Breast epithelium (tissue), 4 donors: ENCODE measurements around the gene PDRG1. TPM values are rescaled to one million over a fixed set of nuclear protein-coding genes. Genes with fewer than 3 reads are reported as not detected.

Experiments used
- DNase-seq, 2 donors: peaks; one replicate each; pipeline ENCODE4 v3.0.0-alpha.2; 2019; ENCODE audit warnings: low spot score in 2 of 2
- H3K27ac ChIP-seq, 2 donors: fragments of 200-600 bp; sonication (generic) in 1 of 2; one replicate each; pipeline ENCODE4 v1.5.1; 2016 to 2019; ENCODE audit warnings: mild to moderate bottlenecking in 1 of 2
- H3K27me3 ChIP-seq, 2 donors: fragments of 200-600 bp; sonication (generic) in 1 of 2; one replicate each; pipeline versions ENCODE4 v1.5.1 to v1.6.0; 2017 to 2019; ENCODE audit warnings: control low read depth in 1 of 2, mild to moderate bottlenecking in 1 of 2
- H3K36me3 ChIP-seq: fragments of 200-600 bp; one replicate; pipeline ENCODE4 v1.5.1; 2019
- H3K4me1 ChIP-seq, 2 donors: fragments of 200-600 bp; sonication (generic); one replicate each; pipeline ENCODE4 v1.5.1; 2016 to 2019; ENCODE audit warnings: control low read depth in 1 of 2
- H3K4me3 ChIP-seq, 3 donors: fragments of 200-600 bp; sonication (generic); 1 replicate in 2 of 3; 2 replicates in 1 of 3; pipeline ENCODE4 v1.5.1; 2016 to 2019; ENCODE audit warnings: mild to moderate bottlenecking in 3 of 3, moderate library complexity in 2 of 3
- H3K9me3 ChIP-seq, 2 donors: fragments of 200-600 bp; sonication (generic) in 1 of 2; one replicate each; pipeline ENCODE4 v1.5.1; 2016 to 2019; ENCODE audit warnings: control low read depth in 1 of 2
- POLR2A ChIP-seq: fragments of 450-650 bp; IDR thresholded peaks from one replicate; pipeline ENCODE4 v1.6.1; 2016; ENCODE audit warnings: antibody characterized with exemption, mild to moderate bottlenecking, moderate library complexity
- POLR2AphosphoS5 ChIP-seq, 3 donors: sonication (generic); formaldehyde crosslinking; IDR thresholded peaks; one replicate each; pipeline ENCODE4 v1.6.1; 2017; ENCODE audit warnings: antibody characterized with exemption in 3 of 3
- intact Hi-C: fragments of 100-400 bp; cut with DNase I; formaldehyde crosslinking; loops from one replicate; pipeline ENCODE4 v1.15.1; 2023; ENCODE audit warnings: low total_unique reads
- total RNA-seq, 3 donors: library from RNA; depleted of rRNA; stranded (reverse); fragments of >200 nt; gene quantifications; one replicate each; pipeline ENCODE4 v1.1.0, GENCODE V29; 2016
- TF ChIP-seq, protein P1 (sequence below), 3 donors: fragments of 450-650 bp; IDR thresholded peaks; one replicate each; pipeline ENCODE4 v1.5.1; 2016 to 2017; ENCODE audit warnings: antibody characterized with exemption in 3 of 3, mild to moderate bottlenecking in 3 of 3, moderate library complexity in 3 of 3

Gene PDRG1
- total RNA-seq, 3 donors from 2014 or later = 5.1 to 11.1 (median 9.8) TPM

DNA sequence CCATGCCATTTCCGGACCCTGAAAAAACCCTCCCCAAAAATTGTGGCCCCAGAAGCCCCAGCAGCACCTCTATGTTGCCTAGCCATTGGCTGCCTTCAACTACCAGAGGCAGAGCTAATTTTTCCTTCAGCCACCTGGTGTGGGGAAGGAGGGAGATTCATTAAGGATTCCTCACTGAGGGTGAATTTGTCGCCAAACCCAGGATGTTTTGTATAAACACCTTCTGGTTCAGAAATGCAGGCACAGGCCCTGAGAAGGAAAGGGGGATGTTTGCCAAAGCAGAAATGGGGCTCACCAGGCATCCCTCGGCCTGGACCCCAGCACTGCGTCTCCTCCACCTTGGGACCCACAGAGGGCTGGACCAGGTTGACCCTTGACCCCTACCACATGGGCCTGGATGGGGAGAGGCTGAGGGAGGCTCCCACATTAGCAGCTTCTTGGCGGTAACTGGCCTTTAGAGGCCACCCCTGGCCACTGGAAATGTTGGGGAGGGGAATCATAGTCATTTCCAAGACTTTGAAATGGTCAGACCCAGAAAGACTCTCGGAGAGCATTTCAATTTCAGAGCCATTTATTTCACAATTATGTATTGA is 1.8 kb upstream of the PDRG1 start:
- Histone ChIP-seq H3K4me3 (no peak overlapping the region), H3K27ac (no peak overlapping the region), H3K27me3 (peaks cover 0 to 10% of the 10 kb centered on the region in 2 donors), H3K4me1 (peaks cover 5 to 12% of the 10 kb centered on the region in 2 donors), H3K36me3 (peaks cover 1% of the 10 kb centered on the region), H3K9me3 (no peaks in the 10 kb centered on the region)
- no peak for TF ChIP-seq POLR2AphosphoS5 (IDR thresholded peaks at IDR 0.05)
- DNase-seq = no peak
- intact Hi-C loops = loop anchor here (10.0 kb wide), 2 partner anchors 99 to 129 kb away; no protein-coding TSS in a partner anchor

DNA sequence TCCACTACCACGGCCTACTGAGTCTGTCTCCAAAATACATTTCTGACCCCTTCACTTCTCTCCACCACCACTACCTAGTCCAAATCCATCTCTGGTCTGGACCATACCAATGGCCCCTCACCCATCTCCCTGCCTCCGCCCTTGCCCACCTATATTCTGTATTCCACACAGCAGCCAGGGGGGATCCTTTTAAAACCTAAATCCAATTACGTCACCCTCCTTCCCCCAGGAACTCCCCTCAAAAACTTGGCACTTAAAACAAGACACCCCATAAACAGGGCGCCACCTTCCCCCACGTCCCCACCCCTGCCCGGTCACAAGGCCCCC is 680 bp downstream of the PDRG1 start:
- H3K4me3 ChIP-seq = peak overlapping the region; percentile 73 to 94 (median 86)
- peaks cover 10% of the 10 kb centered on the region for H3K36me3 ChIP-seq
- peak overlapping the region in 1 of 2 donors; percentile 82 for H3K27ac ChIP-seq
- DNase-seq = no peak
- H3K4me1 ChIP-seq = peaks cover 5 to 12% of the 10 kb centered on the region in 2 donors
- TF ChIP-seq POLR2AphosphoS5 (IDR thresholded peaks at IDR 0.05) = no peak
- H3K27me3 ChIP-seq = peaks cover 0 to 8% of the 10 kb centered on the region in 2 donors
- H3K9me3 ChIP-seq = no peaks in the 10 kb centered on the region
- intact Hi-C loops = loop anchor here (10.0 kb wide), 2 partner anchors 96 to 126 kb away; no protein-coding TSS in a partner anchor

DNA sequence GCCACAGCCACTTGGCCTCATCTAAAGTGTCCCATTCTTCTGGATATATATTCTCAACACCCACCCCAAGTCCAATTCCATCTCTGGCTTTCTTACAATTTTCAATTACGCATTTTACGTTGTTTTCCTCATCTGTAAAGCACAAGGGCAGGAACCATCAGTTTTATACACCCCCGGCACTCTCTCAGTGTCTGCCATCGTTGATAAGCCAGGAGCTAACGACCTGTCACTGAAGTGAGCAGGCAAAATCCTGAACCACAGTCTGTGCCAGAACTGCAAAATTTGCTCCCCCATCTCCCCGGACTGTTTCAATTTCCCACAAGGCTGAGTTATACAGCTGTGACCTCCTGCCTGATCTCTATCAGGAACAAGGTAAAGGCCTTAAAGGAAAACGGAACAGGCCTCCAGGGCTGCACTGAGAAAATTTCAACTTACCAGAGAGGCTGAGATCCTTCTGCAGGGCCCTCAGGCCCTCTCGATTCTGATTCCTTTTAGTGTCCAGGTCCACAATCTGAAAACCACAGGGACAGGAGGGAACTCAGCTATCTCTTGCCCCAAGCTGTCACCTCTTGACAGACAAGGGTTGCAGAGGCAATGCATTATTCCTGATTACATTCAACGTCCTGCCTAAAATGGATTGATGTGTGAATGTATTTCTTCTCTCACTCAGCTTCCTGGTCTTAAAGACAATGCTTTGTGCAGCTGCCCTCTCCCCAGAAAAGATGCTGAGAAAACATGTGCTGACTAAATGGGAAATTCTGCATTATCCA is 1.8 kb downstream of the PDRG1 start:
- Histone ChIP-seq H3K4me1 (peaks cover 5 to 12% of the 10 kb centered on the region in 2 donors), H3K9me3 (no peaks in the 10 kb centered on the region), H3K27ac (no peak overlapping the region), H3K4me3 (peak overlapping the region in 1 of 3 donors; percentile 94), H3K36me3 (peaks cover 10% of the 10 kb centered on the region), H3K27me3 (peaks cover 0 to 4% of the 10 kb centered on the region in 2 donors)
- no peak for DNase-seq
- TF ChIP-seq POLR2A = no peak
- TF ChIP-seq, protein P1, sequence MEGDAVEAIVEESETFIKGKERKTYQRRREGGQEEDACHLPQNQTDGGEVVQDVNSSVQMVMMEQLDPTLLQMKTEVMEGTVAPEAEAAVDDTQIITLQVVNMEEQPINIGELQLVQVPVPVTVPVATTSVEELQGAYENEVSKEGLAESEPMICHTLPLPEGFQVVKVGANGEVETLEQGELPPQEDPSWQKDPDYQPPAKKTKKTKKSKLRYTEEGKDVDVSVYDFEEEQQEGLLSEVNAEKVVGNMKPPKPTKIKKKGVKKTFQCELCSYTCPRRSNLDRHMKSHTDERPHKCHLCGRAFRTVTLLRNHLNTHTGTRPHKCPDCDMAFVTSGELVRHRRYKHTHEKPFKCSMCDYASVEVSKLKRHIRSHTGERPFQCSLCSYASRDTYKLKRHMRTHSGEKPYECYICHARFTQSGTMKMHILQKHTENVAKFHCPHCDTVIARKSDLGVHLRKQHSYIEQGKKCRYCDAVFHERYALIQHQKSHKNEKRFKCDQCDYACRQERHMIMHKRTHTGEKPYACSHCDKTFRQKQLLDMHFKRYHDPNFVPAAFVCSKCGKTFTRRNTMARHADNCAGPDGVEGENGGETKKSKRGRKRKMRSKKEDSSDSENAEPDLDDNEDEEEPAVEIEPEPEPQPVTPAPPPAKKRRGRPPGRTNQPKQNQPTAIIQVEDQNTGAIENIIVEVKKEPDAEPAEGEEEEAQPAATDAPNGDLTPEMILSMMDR (IDR thresholded peaks at IDR 0.05) = no peak
- no peak for TF ChIP-seq POLR2AphosphoS5 (IDR thresholded peaks at IDR 0.05)
- intact Hi-C loops = loop anchor here (10.0 kb wide), 2 partner anchors 95 to 125 kb away; no protein-coding TSS in a partner anchor

DNA sequence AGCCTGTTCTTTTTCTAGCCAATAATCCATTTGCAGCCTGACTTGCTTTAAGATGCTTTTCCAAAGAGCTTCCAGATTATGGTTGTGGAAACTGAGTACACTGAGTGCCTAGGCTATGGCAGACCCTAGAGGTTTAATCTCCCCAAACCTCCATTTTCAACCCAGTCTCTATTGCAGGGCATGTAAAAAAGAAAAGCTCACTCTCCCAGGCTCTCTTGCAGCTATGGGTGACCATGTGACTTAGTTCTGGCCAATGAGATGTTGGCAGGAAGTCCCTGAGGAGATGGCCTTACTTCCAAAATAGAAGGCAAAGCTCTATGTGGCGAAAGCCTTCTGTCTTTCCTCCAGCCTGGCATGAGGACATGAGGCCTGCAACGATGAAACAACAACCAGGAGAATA is 3.8 kb downstream of the PDRG1 start:
- TF ChIP-seq POLR2AphosphoS5 (IDR thresholded peaks at IDR 0.05) = no peak
- TF ChIP-seq, protein P1 (IDR thresholded peaks at IDR 0.05) = no peak
- no peak for TF ChIP-seq POLR2A
- H3K4me3 ChIP-seq = no peak overlapping the region
- peaks cover 10% of the 10 kb centered on the region for H3K36me3 ChIP-seq
- no peaks in the 10 kb centered on the region for H3K9me3 ChIP-seq
- intact Hi-C loops = no loop called here
- no peaks in the 10 kb centered on the region for H3K27me3 ChIP-seq
- no peak for DNase-seq
- no peak overlapping the region for H3K27ac ChIP-seq
- peaks cover 5 to 12% of the 10 kb centered on the region in 2 donors for H3K4me1 ChIP-seq

DNA sequence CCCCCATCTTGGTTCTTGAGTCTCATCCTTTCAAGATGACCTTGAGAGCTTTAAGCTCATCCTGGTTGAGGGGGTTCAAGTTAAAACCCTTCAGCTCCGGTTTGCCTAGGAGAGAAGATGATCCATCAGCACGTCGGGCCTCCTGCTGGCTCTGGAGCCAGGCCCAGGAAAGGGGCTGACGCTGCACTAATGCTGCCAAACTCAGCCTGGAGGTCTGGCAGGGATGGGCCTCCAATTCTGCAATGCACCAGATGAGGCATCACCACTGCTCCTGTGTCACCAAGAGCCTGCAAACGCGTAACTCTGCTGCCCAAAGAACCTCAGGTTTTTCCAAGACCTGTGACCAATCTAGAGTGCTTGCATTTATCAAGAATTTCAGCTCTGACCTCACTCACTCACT is 6.1 kb downstream of the PDRG1 start:
- Histone ChIP-seq H3K27me3 (no peaks in the 10 kb centered on the region), H3K4me3 (no peak overlapping the region), H3K27ac (no peak overlapping the region), H3K9me3 (no peaks in the 10 kb centered on the region), H3K36me3 (peaks cover 10% of the 10 kb centered on the region), H3K4me1 (peaks cover 5 to 8% of the 10 kb centered on the region in 2 donors)
- DNase-seq = no peak
- TF ChIP-seq, protein P1 (IDR thresholded peaks at IDR 0.05) = no peak
- TF ChIP-seq POLR2AphosphoS5 (IDR thresholded peaks at IDR 0.05) (no peak), POLR2A (no peak)
- intact Hi-C loops = loop anchor here (1.0 kb wide), 1 partner anchor 40 kb away; no protein-coding TSS in a partner anchor

DNA sequence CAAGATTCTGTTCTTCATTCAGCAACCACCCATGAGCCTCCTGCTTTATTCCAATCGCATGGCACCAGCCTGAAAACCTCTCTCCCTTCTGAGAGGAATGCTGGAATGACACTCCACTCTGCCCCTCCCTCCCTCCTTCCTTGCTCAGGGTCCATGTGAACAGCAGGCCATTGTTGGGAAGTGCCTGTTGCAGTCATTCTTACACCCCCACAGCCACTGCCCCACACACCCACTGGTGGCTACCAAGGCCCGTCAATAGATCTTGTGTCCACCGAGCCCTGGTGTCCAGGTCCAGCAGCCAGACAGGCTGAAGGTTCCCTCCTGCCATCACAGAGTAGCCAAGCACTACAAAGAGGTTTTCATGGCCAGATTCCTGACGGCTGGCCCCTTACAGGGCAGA is 6.5 kb downstream of the PDRG1 start:
- DNase-seq = no peak
- H3K9me3 ChIP-seq = no peaks in the 10 kb centered on the region
- intact Hi-C loops = loop anchor here (1.0 kb wide), 1 partner anchor 40 kb away; no protein-coding TSS in a partner anchor
- no peak overlapping the region for H3K27ac ChIP-seq
- H3K27me3 ChIP-seq = no peaks in the 10 kb centered on the region
- no peak for TF ChIP-seq POLR2A
- no peak for TF ChIP-seq POLR2AphosphoS5 (IDR thresholded peaks at IDR 0.05)
- TF ChIP-seq, protein P1 (IDR thresholded peaks at IDR 0.05) = no peak
- peaks cover under 1 to 4% of the 10 kb centered on the region in 2 donors for H3K4me1 ChIP-seq
- no peak overlapping the region for H3K4me3 ChIP-seq
- H3K36me3 ChIP-seq = peaks cover 10% of the 10 kb centered on the region
